HepG2 (cell line): ENCODE data around the gene NPDC1. TPM values are rescaled to one million over a fixed set of nuclear protein-coding genes. Genes with fewer than 3 reads are reported as not detected.

Experiments
- ATAC-seq: fragments of 200-7000 bp; cut with Tn5 transposase; 3 replicates; pipeline ENCODE4 v1.9.1; 2020; ENCODE audit warnings: mild to moderate bottlenecking, moderate library complexity
- BruUV-seq: library from RNA; stranded (reverse); fragments of 400-500 nt; replicated peaks from 2 replicates; lab custom pipeline; 2021; lab: Mats Ljungman, UMichigan
- CTCF ChIA-PET: fragments of 300-600 bp; formaldehyde crosslinking; extraction: SDS; loops from one replicate; lab custom pipeline; 2021; ENCODE audit warnings: low total read pairs, inconsistent platforms, low intra/inter-chr PET ratio; lab: Yijun Ruan, JAX
- POLR2A ChIA-PET: fragments of 350-600 bp; sonication (Branson Sonifier 250); formaldehyde crosslinking; loops from one replicate; lab custom pipeline; 2020; ENCODE audit warnings: antibody characterized with exemption, inconsistent platforms; lab: Yijun Ruan, JAX
- DNase-seq: peaks from one replicate; pipeline ENCODE4 v3.0.0-alpha.2; 2015; ENCODE audit warnings: low spot score
- FAIRE-seq: peaks from 3 replicates; lab custom pipeline; 2011; peaks lifted over from hg19 to GRCh38; lab: Jason Lieb, UNC
- H2AFZ ChIP-seq: one replicate; pipeline ENCODE4 v1.6.1; 2011; ENCODE audit warnings: low read length, inconsistent platforms
- H3K27ac ChIP-seq: fragments of 300-600 bp; 3 replicates; pipeline ENCODE4 v1.8.0; 2011; ENCODE audit warnings: mixed run types, mild to moderate bottlenecking, mixed read lengths, low read length, inconsistent platforms; ENCODE audit not compliant: insufficient read depth; ENCODE audit errors: extremely low read length
- H3K27me3 ChIP-seq, 2 experiments: fragments of 200-600 bp in 1 of 2; 2 replicates in 1 of 2; 3 replicates in 1 of 2; pipeline versions ENCODE4 v1.6.0 to v1.8.0; 2011; ENCODE audit warnings: low read length in 2 of 2, mild to moderate bottlenecking in 2 of 2, moderate library complexity in 2 of 2, inconsistent platforms in 1 of 2; ENCODE audit not compliant: insufficient read depth in 2 of 2, control insufficient read depth in 1 of 2
- H3K36me3 ChIP-seq, 2 experiments: fragments of 200-600 bp in 1 of 2; replicated peaks in 1 of 2; 2 replicates in 1 of 2; 3 replicates in 1 of 2; pipeline versions ENCODE4 v1.5.1 to v1.8.0; 2011; ENCODE audit warnings: low read length in 2 of 2, inconsistent platforms in 1 of 2; ENCODE audit not compliant: insufficient read depth in 2 of 2, control insufficient read depth in 1 of 2
- H3K4me1 ChIP-seq: 2 replicates; pipeline ENCODE4 v1.5.1; 2012; ENCODE audit warnings: low read length, inconsistent platforms; ENCODE audit not compliant: insufficient read depth
- H3K4me2 ChIP-seq: 2 replicates; pipeline ENCODE4 v1.6.0; 2011; ENCODE audit warnings: low read depth, low read length, inconsistent platforms
- H3K4me3 ChIP-seq, 3 experiments: fragments of 200-600 bp in 1 of 3; sonication (generic), shearing (Covaris generic) in 1 of 3; replicated peaks in 1 of 3; 2 replicates each; pipeline ENCODE4 v1.5.1; 2011 to 2016; ENCODE audit warnings: low read length in 3 of 3, inconsistent platforms in 2 of 3, low read depth in 2 of 3, mild to moderate bottlenecking in 2 of 3, control low read depth in 1 of 3, mixed read lengths in 1 of 3; ENCODE audit not compliant: insufficient read depth in 1 of 3
- H3K79me2 ChIP-seq: one replicate; pipeline ENCODE4 v1.6.1; 2011; ENCODE audit warnings: low read length, inconsistent platforms; ENCODE audit not compliant: insufficient read depth
- H3K9ac ChIP-seq: 2 replicates; pipeline ENCODE4 v1.6.0; 2011; ENCODE audit warnings: mild to moderate bottlenecking, low read depth, low read length, inconsistent platforms; ENCODE audit not compliant: insufficient read depth
- H3K9me3 ChIP-seq: 2 replicates; pipeline ENCODE4 v1.5.1; 2012; ENCODE audit warnings: mild to moderate bottlenecking, low read length
- H4K20me1 ChIP-seq: 2 replicates; pipeline ENCODE4 v1.6.0; 2011; ENCODE audit warnings: inconsistent platforms, mild to moderate bottlenecking, low read length, moderate library complexity; ENCODE audit not compliant: insufficient read depth
- CCAR2 ChIP-seq: fragments of 200-400 bp; formaldehyde crosslinking; optimal IDR thresholded peaks from 2 replicates; pipeline ENCODE3; 2018; ENCODE audit warnings: low read depth, mild to moderate bottlenecking, low read length, moderate library complexity
- GATAD2A ChIP-seq: IDR thresholded peaks from 2 replicates; pipeline ENCODE4 v1.6.1; 2016
- HIC2 ChIP-seq: sonication (generic); formaldehyde crosslinking; IDR thresholded peaks from 2 replicates; pipeline ENCODE4 v1.9.0; 2022; ENCODE audit warnings: low read depth, missing genetic modification reagents
- HOXA3 ChIP-seq: sonication (generic); formaldehyde crosslinking; IDR thresholded peaks from 2 replicates; pipeline ENCODE4 v1.5.0; 2020; ENCODE audit warnings: missing genetic modification reagents
- JUNB ChIP-seq: sonication (generic); formaldehyde crosslinking; IDR thresholded peaks from 2 replicates; pipeline ENCODE4 v1.8.0; 2022; ENCODE audit warnings: missing genetic modification reagents, mild to moderate bottlenecking, borderline replicate concordance
- MEIS2 ChIP-seq: sonication (generic); formaldehyde crosslinking; IDR thresholded peaks from 2 replicates; pipeline ENCODE4 v1.9.0; 2021; ENCODE audit warnings: mild to moderate bottlenecking, missing genetic modification reagents
- NCOA2 ChIP-seq: sonication (generic); formaldehyde crosslinking; IDR thresholded peaks from 2 replicates; pipeline ENCODE4 v1.8.0; 2022; ENCODE audit warnings: inconsistent platforms
- PRDM4 ChIP-seq: sonication (generic); formaldehyde crosslinking; IDR thresholded peaks from 2 replicates; pipeline ENCODE4 v1.9.0; 2021; ENCODE audit warnings: missing genetic modification reagents, borderline replicate concordance
- SMC3 ChIP-seq: IDR thresholded peaks from 2 replicates; pipeline ENCODE4 v1.6.1; 2011; ENCODE audit warnings: low read length, improper control_type of control experiment
- SNAPC2 ChIP-seq: sonication (generic); formaldehyde crosslinking; IDR thresholded peaks from 2 replicates; pipeline ENCODE4 v1.8.1; 2022; ENCODE audit warnings: mild to moderate bottlenecking, missing genetic modification reagents
- TBX2 ChIP-seq: sonication (generic); formaldehyde crosslinking; IDR thresholded peaks from 2 replicates; pipeline ENCODE4 v1.5.0; 2020; ENCODE audit warnings: missing genetic modification reagents, mild to moderate bottlenecking, borderline replicate concordance
- ZFX ChIP-seq: sonication (generic); formaldehyde crosslinking; IDR thresholded peaks from 2 replicates; pipeline ENCODE4 v1.4.0; 2020; ENCODE audit warnings: mild to moderate bottlenecking, low read depth, missing genetic modification reagents, moderate library complexity
- ZNF274 ChIP-seq: sonication (generic); formaldehyde crosslinking; IDR thresholded peaks from 2 replicates; pipeline ENCODE4 v1.5.1; 2020; ENCODE audit warnings: mild to moderate bottlenecking, missing genetic modification reagents
- ZNF850 ChIP-seq: sonication (generic); formaldehyde crosslinking; conservative IDR thresholded peaks from 2 replicates; pipeline ENCODE4 v1.9.0; 2021; ENCODE audit warnings: mild to moderate bottlenecking, missing genetic modification reagents
- WGBS: methylation state at CpG from one replicate; pipeline ENCODE4 v1.1.6; 2017; ENCODE audit warnings: low lambda C conversion rate; 5-methylcytosine and 5-hydroxymethylcytosine counted together
- in situ Hi-C: cut with HindIII; loops from 2 replicates; pipeline ENCODE4 v1.10.0; 2017; ENCODE audit warnings: low pct_unique_long_range_greater_than_20kb; ENCODE audit not compliant: extremely low pct_ligation_motif_present
- intact Hi-C: fragments of 100-400 bp; cut with micrococcal nuclease; formaldehyde crosslinking; loops from one replicate; pipeline ENCODE4 v1.10.0; 2022; ENCODE audit not compliant: unreplicated experiment
- polyA plus RNA-seq, 8 experiments: library from polyadenylated mRNA; depleted of rRNA in 3 of 8; stranded (reverse) in 7 of 8; unstranded in 1 of 8; fragments of >200 nt; fragmentation: Illumina TruSeq in 4 of 8; extraction: Trizol in 4 of 8; gene quantifications; 2 replicates each; pipeline versions ENCODE4 v1.2.1 to v1.2.3, GENCODE V29; 2011 to 2016; ENCODE audit warnings: low read depth in 4 of 8, missing spikeins in 1 of 8, mixed read lengths in 1 of 8; ENCODE audit not compliant: insufficient read depth in 1 of 8
- total RNA-seq, 5 experiments: library from RNA; depleted of rRNA; stranded (reverse); fragments of >200 nt; fragmentation: Illumina TruSeq; extraction: Trizol; gene quantifications; 2 replicates each; pipeline ENCODE4 v1.2.3, GENCODE V29; 2016; ENCODE audit warnings: low read depth in 1 of 5

Gene NPDC1
- total and polyA plus RNA-seq, 2 of the 13 experiments (the other 11 are each of a cell fraction or from before 2014, with no cell fraction given): 0.84 to 5.4 TPM

GRCh38 chr9:137074657-137075274, 28.8 kb upstream of the NPDC1 start:
- H3K27me3 ChIP-seq: no peaks in the 10 kb centered on the region
- intact Hi-C loops (no loop called here), in situ Hi-C loops (no loop called here)
- FAIRE-seq: no peak
- H2AFZ ChIP-seq: no peak overlapping the region
- no peak overlapping the region for H3K9ac ChIP-seq
- DNase-seq: no peak
- H3K9me3 ChIP-seq: no peaks in the 10 kb centered on the region
- CTCF ChIA-PET: no interaction called here
- ATAC-seq: no peak
- no peak overlapping the region for H3K27ac ChIP-seq
- H3K4me3 ChIP-seq: no peak overlapping the region
- TF ChIP-seq GATAD2A: no peak
- TF ChIP-seq JUNB: 0 out of 2 replicates have a peak, but pooled peaks have one; percentile 27
- TF ChIP-seq, all 625 proteins: peak for 1
- H3K79me2 ChIP-seq: no peaks in the 10 kb centered on the region
- WGBS: 77% methylated on average over 12 of the region's 12 CpGs
- no peak overlapping the region for H3K4me2 ChIP-seq
- H3K36me3 ChIP-seq: peaks cover 0 to 4% of the 10 kb centered on the region in 2 experiments; a peak in 3 of 5 replicates
- no TSS peak for BruUV-seq
- H4K20me1 ChIP-seq: no peaks in the 10 kb centered on the region
- POLR2A ChIA-PET: interaction anchor here (2.9 kb wide), 1 partner anchor 11 kb away, joined by 30 read pairs; the partner anchor contains the start of gene MAN1B1
- peaks cover 52% of the 10 kb centered on the region for H3K4me1 ChIP-seq

- intact Hi-C loops: no loop called here
- BruUV-seq: no TSS peak
- Histone ChIP-seq H3K9ac (no peak overlapping the region), H3K9me3 (no peaks in the 10 kb centered on the region), H3K4me2 (peak overlapping the region; percentile 64), H3K27me3 (no peaks in the 10 kb centered on the region; a peak in 1 of 5 replicates), H3K79me2 (peaks cover 7% of the 10 kb centered on the region), H3K36me3 (no peaks in the 10 kb centered on the region; a peak in 1 of 5 replicates), H3K27ac (no peak overlapping the region), H4K20me1 (peaks cover 4% of the 10 kb centered on the region; the same call in 1 of the 2 replicates), H2AFZ (no peak overlapping the region), H3K4me3 (no peak overlapping the region; a peak in 1 of 6 replicates), H3K4me1 (peaks cover 56% of the 10 kb centered on the region)
- no peak for ATAC-seq
- ChIA-PET POLR2A (no interaction called here), CTCF (no interaction called here)
- DNase-seq: peak; percentile 58
- in situ Hi-C loops: no loop called here
- WGBS: 4% methylated on average over 8 of the region's 8 CpGs
- FAIRE-seq: peak; percentile 60
- TF ChIP-seq MEIS2 (CRISPR knock-in tag) (peak; percentile 63; the same call in 1 of the 2 replicates), CCAR2 (no peak), HOXA3 (CRISPR knock-in tag) (0 out of 2 replicates have a peak, but pooled peaks have one; percentile 46), TBX2 (peak; percentile 48; the same call in 1 of the 2 replicates), PRDM4 (CRISPR knock-in tag) (no peak), ZFX (CRISPR knock-in tag) (peak; percentile 39; the same call in 1 of the 2 replicates), ZNF850 (CRISPR knock-in tag) (no peak), HIC2 (CRISPR knock-in tag) (peak; percentile 65; the same call in 1 of the 2 replicates), ZNF274 (peak; percentile 73; the same call in 1 of the 2 replicates), SNAPC2 (CRISPR knock-in tag) (no peak), SMC3 (no peak), NCOA2 (CRISPR knock-in tag) (0 out of 2 replicates have a peak, but pooled peaks have one; percentile 9), GATAD2A (no peak)
These were observed 28.0 kb upstream of the NPDC1 start for GRCh38 chr9:137073992-137074399.
